Heart left ventricle (tissue), 16 donors: ENCODE data around the gene MAP4K4. TPM values are rescaled to one million over a fixed set of nuclear protein-coding genes. Genes with fewer than 3 reads are reported as not detected.

ENCODE experiments used
- ATAC-seq, 4 donors: fragments of 200-7000 bp; cut with Tn5 transposase; one replicate each; pipeline ENCODE4 v1.9.1; 2020 to 2022; ENCODE audit warnings: moderate library complexity in 4 of 4, mild to moderate bottlenecking in 3 of 4, moderate number of reproducible peaks in 1 of 4
- DNase-seq, 5 donors: peaks; one replicate each; pipeline ENCODE4 v3.0.0-alpha.2; 2020
- H3K27ac ChIP-seq, 12 donors: fragments of 200-600 bp; sonication (generic) in 4 of 12; one replicate each; pipeline versions ENCODE4 v1.5.0 to v1.8.0; 2016 to 2022; ENCODE audit warnings: mild to moderate bottlenecking in 2 of 12
- H3K27me3 ChIP-seq, 9 donors: fragments of 200-600 bp; sonication (generic) in 2 of 9; one replicate each; pipeline versions ENCODE4 v1.5.1 to v1.8.0; 2016 to 2022; ENCODE audit warnings: mild to moderate bottlenecking in 3 of 9
- H3K36me3 ChIP-seq, 9 donors: fragments of 200-600 bp; sonication (generic) in 2 of 9; one replicate each; pipeline versions ENCODE4 v1.5.0 to v1.8.0; 2018 to 2022; ENCODE audit warnings: mild to moderate bottlenecking in 2 of 9
- H3K4me1 ChIP-seq, 12 donors: fragments of 200-600 bp; sonication (generic) in 4 of 12; one replicate each; pipeline versions ENCODE4 v1.5.0 to v1.8.0; 2016 to 2022; ENCODE audit warnings: mild to moderate bottlenecking in 3 of 12
- H3K4me3 ChIP-seq, 12 donors: fragments of 200-600 bp; sonication (generic) in 4 of 12; one replicate each; pipeline versions ENCODE4 v1.5.0 to v1.8.0; 2017 to 2022; ENCODE audit warnings: mild to moderate bottlenecking in 9 of 12, moderate library complexity in 4 of 12
- H3K9me3 ChIP-seq, 12 donors: fragments of 200-600 bp; sonication (generic) in 4 of 12; one replicate each; pipeline versions ENCODE4 v1.5.0 to v1.8.0; 2016 to 2022; ENCODE audit warnings: mild to moderate bottlenecking in 1 of 12
- CTCF ChIP-seq, 12 donors: fragments of 200-600 bp; sonication (generic) in 4 of 12; IDR thresholded peaks; one replicate each; pipeline versions ENCODE4 v1.5.0 to v1.8.0; 2018 to 2022; ENCODE audit warnings: antibody characterized with exemption in 12 of 12, mild to moderate bottlenecking in 5 of 12
- POLR2A ChIP-seq, 2 donors: fragments of 450-650 bp; IDR thresholded peaks; one replicate each; pipeline ENCODE4 v1.6.1; 2017; ENCODE audit warnings: antibody characterized with exemption in 2 of 2, mild to moderate bottlenecking in 2 of 2, moderate library complexity in 2 of 2
- WGBS, 4 donors: extraction: QIAGEN DNeasy Blood & Tissue Kit in 2 of 4; methylation state at CpG; one replicate each; pipeline versions ENCODE4 v1.1.5 to v1.1.7; 2013 to 2018; 5-methylcytosine and 5-hydroxymethylcytosine counted together
- intact Hi-C, 10 donors: fragments of 100-400 bp; cut with DNase I; formaldehyde crosslinking; loops; one replicate each; pipeline versions ENCODE4 v1.11.1 to v1.14.2; 2022
- polyA plus RNA-seq, 2 donors: library from polyadenylated mRNA; stranded (reverse); fragments of 200-250 nt; gene quantifications; one replicate each; pipeline ENCODE4 v1.2.3, GENCODE V29; 2013
- total RNA-seq, 9 donors: library from RNA; depleted of rRNA in 2 of 9; stranded (reverse); fragments of >200 nt in 2 of 9; fragmentation: NEBNext Ultra II Directional in 3 of 9; extraction: Animal tissue kit (Norgen Biotek cat#: 25700) in 3 of 9; gene quantifications; one replicate each; pipeline versions ENCODE4 v1.1.0 to v1.2.4, GENCODE V29; 2016 to 2023
- donor health status: ischemic (EF 13 %, LVEDD 7.1; RV severe dilation, severe dysfunction).
- donor health status: healthy with polysubstance abuse.
- donor health status: DM: no; HTN: yes; CAD: no.
- donor health status: DM: no; HTN: no; CAD: no.
- donor health status: ischemic (EF 25% LVEDD 6.9; RV normal size, moderate dysfunction).
- donor health status: ischemic (EF 25% LVEDD 5.7; RV mildly dilated, moderate dysfunction).
- donor health status: healthy.
- donor health status: DM: yes; HTN: yes; CAD: no.
- donor health status: ischemic (EF 35%, LVEDD 5.7; RV mildly dilated, moderate dysfunction).
- donor health status: nonischemic (EF 11% LVEDD 7.7; RV severe dilation, severe dysfunction).
- donor health status: DM: yes; HTN: yes; CAD: no.
- donor health status: PGD.
- donor health status: ischemic (EF 29% LVEDD 5.4; RV normal size, mild dysfunction).
- donor health status: nonischemic (EF 23%, LVEDD 6.1; RV moderate dilation, normal function).

Gene MAP4K4
- total and polyA plus RNA-seq, 11 donors = 52.7 to 192 (median 114) TPM

- H3K27me3 ChIP-seq = no peaks in the 10 kb centered on the region
- H3K27ac ChIP-seq = peak overlapping the region in 11 of 12 donors; percentile 18 to 78 (median 65)
- TF ChIP-seq CTCF (IDR thresholded peaks at IDR 0.05) = no peak
- DNase-seq (no peak), ATAC-seq (no peak)
- H3K9me3 ChIP-seq = no peaks in the 10 kb centered on the region
- H3K4me1 ChIP-seq = peaks cover 9 to 70% (median 60%) of the 10 kb centered on the region in 12 donors
- intact Hi-C loops = loop anchor here in 5 of 10 donors (1.0 to 10.0 kb wide), 5 partner anchors 37 to 132 kb away; partner anchors contain the start of gene MAP4K4 (in 1 of the 5)
- 61 to 71% (median 63%) methylated on average over 3 of the region's 3 CpGs for WGBS, 4 donors
- peaks cover 0 to 82% (median 65%) of the 10 kb centered on the region in 9 donors for H3K36me3 ChIP-seq
- no peak overlapping the region for H3K4me3 ChIP-seq
Measured at GRCh38 chr2:101829429-101829828, 131.9 kb downstream of the MAP4K4 start.

- TF ChIP-seq POLR2A (IDR thresholded peaks at IDR 0.05) (no peak), CTCF (IDR thresholded peaks at IDR 0.05) (no peak)
Measured at GRCh38 chr2:101830146-101830545, 132.6 kb downstream of the MAP4K4 start.

GRCh38 chr2:101830555-101830954 lies 133.0 kb downstream of the MAP4K4 start:
- DNase-seq (no peak), ATAC-seq (peak in 3 of 4 donors; percentile 17 to 48 (median 43))
- TF ChIP-seq CTCF (IDR thresholded peaks at IDR 0.05) (no peak), POLR2A (IDR thresholded peaks at IDR 0.05) (no peak)
- peak overlapping the region in 9 of 12 donors; percentile 4 to 76 (median 55) for H3K27ac ChIP-seq
- no peak overlapping the region for H3K4me3 ChIP-seq
- H3K9me3 ChIP-seq = no peaks in the 10 kb centered on the region
- 61 to 76% (median 71%) methylated on average over 5 of the region's 5 CpGs for WGBS, 4 donors
- H3K4me1 ChIP-seq = peaks cover 9 to 66% (median 60%) of the 10 kb centered on the region in 12 donors
- no peaks in the 10 kb centered on the region for H3K27me3 ChIP-seq
- H3K36me3 ChIP-seq = peaks cover 0 to 88% (median 68%) of the 10 kb centered on the region in 9 donors
- intact Hi-C loops = loop anchor here (2.0 to 10.0 kb wide), 12 partner anchors 58 to 496 kb away; partner anchors contain the start of gene MAP4K4 (in 4 of the 10)

More at GRCh38 chr2:101830146-101830545, 132.6 kb downstream of the MAP4K4 start:
- peaks cover 0 to 88% (median 68%) of the 10 kb centered on the region in 9 donors for H3K36me3 ChIP-seq
- H3K27me3 ChIP-seq = no peaks in the 10 kb centered on the region
- no peaks in the 10 kb centered on the region for H3K9me3 ChIP-seq
- WGBS, 4 donors = 43 to 62% (median 54%) methylated on average over 1 of the region's 1 CpG
- no peak for DNase-seq
- intact Hi-C loops = loop anchor here (2.0 to 10.0 kb wide), 12 partner anchors 58 to 495 kb away; partner anchors contain the start of gene MAP4K4 (in 4 of the 10)
- H3K4me1 ChIP-seq = peaks cover 9 to 70% (median 60%) of the 10 kb centered on the region in 12 donors
- ATAC-seq = no peak
- H3K27ac ChIP-seq = peak overlapping the region in 9 of 12 donors; percentile 18 to 76 (median 59)
- H3K4me3 ChIP-seq = no peak overlapping the region

GRCh38 chr2:101831351-101831865 lies 133.9 kb downstream of the MAP4K4 start:
- Histone ChIP-seq H3K9me3 (no peaks in the 10 kb centered on the region), H3K4me3 (no peak overlapping the region), H3K4me1 (peaks cover 9 to 58% (median 53%) of the 10 kb centered on the region in 12 donors), H3K27ac (peak overlapping the region in 10 of 12 donors; percentile 40 to 76 (median 56)), H3K36me3 (peaks cover 0 to 89% (median 69%) of the 10 kb centered on the region in 9 donors), H3K27me3 (no peaks in the 10 kb centered on the region)
- peak; percentile 70 to 84 (median 80) for ATAC-seq
- WGBS, 4 donors = 42 to 52% (median 46%) methylated on average over 5 of the region's 5 CpGs
- intact Hi-C loops = loop anchor here (1.0 to 10.0 kb wide), 13 partner anchors 59 to 497 kb away; partner anchors contain the start of gene MAP4K4 (in 4 of the 10)
- peak in 4 of 5 donors; percentile 72 to 79 (median 76) for DNase-seq
- TF ChIP-seq CTCF (IDR thresholded peaks at IDR 0.05) = peak; percentile 64 to 87 (median 78)
- TF ChIP-seq POLR2A (IDR thresholded peaks at IDR 0.05) = no peak
